ENCODE data around the gene BAK1. TPM values are rescaled to one million over a fixed set of nuclear protein-coding genes. Genes with fewer than 3 reads are reported as not detected.

Gene BAK1
- 1 to 10 TPM; 2.3 to 5.7 TPM for total RNA-seq

GRCh38 chr6:33579828-33580714 lies at the start of gene BAK1:
Gene BAK1, minus strand, starts transcription at chr6:33580276. Its CDS starts 2,672 bp downstream, at chr6:33577604.
- no peaks in the 10 kb centered on the region for H3K9me3 ChIP-seq
- ATAC-seq (peak; percentile 93), DNase-seq (peak; percentile 82 to 93 (median 92))
- H3K4me1 ChIP-seq: peaks cover 32% of the 10 kb centered on the region
- TF ChIP-seq POLR2A (IDR thresholded peaks at IDR 0.05) (peak; percentile 52 to 84 (median 80)), CTCF (IDR thresholded peaks at IDR 0.05) (peak; percentile 23 to 66 (median 52))
- intact Hi-C loops (cut with DNase I): loop anchor here (5.0 to 10.0 kb wide), 2 partner anchors 117 to 185 kb away; no protein-coding TSS in a partner anchor
- H3K36me3 ChIP-seq (replicated peaks in 1 of 2; ENCODE audit: insufficient read depth in 1 of 2, low read depth in 2 of 2): peaks cover 0 to 5% of the 10 kb centered on the region in 2 donors
- whole genome bisulfite sequencing, 2 donors: 4 to 6% methylated on average over 15 to 23 of the region's 24 CpGs
- peak within 1 kb of the TSS; percentile 54 to 90 for H3K4me3 ChIP-seq
- H3K27ac ChIP-seq: peak within 1 kb of the TSS; percentile 62 to 83 (median 81)
- no peaks in the 10 kb centered on the region for H3K27me3 ChIP-seq

GRCh38 chr6:33628401-33628964 lies 48.4 kb upstream of the BAK1 start:
- Histone ChIP-seq H3K9me3 (no peaks in the 10 kb centered on the region), H3K27me3 (no peaks in the 10 kb centered on the region), H3K27ac (no peak overlapping the region), H3K4me3 (no peak overlapping the region), H3K4me1 (peaks cover 15% of the 10 kb centered on the region), H3K36me3 (replicated peaks in 1 of 2; ENCODE audit: insufficient read depth in 1 of 2, low read depth in 2 of 2) (no peaks in the 10 kb centered on the region)
- ATAC-seq: no peak
- peak in 1 of 4 donors; percentile 19 for DNase-seq
- intact Hi-C loops (cut with DNase I): no loop called here
- no peak for TF ChIP-seq CTCF (IDR thresholded peaks at IDR 0.05)
- no peak for TF ChIP-seq POLR2A (IDR thresholded peaks at IDR 0.05)
- WGBS, 2 donors: 87 to 93% methylated on average over 5 to 7 of the region's 7 CpGs

- H3K4me3 ChIP-seq: no peak overlapping the region
- no peaks in the 10 kb centered on the region for H3K9me3 ChIP-seq
- intact Hi-C loops (cut with DNase I): no loop called here
- WGBS, 2 donors: 69 to 84% methylated on average over 5 of the region's 5 CpGs
- DNase-seq (no peak), ATAC-seq (no peak)
- no peaks in the 10 kb centered on the region for H3K27me3 ChIP-seq
- H3K4me1 ChIP-seq: peaks cover 12% of the 10 kb centered on the region
- TF ChIP-seq CTCF (IDR thresholded peaks at IDR 0.05) (no peak), POLR2A (IDR thresholded peaks at IDR 0.05) (no peak)
- H3K27ac ChIP-seq: no peak overlapping the region
- H3K36me3 ChIP-seq (replicated peaks in 1 of 2; ENCODE audit: insufficient read depth in 1 of 2, low read depth in 2 of 2): no peaks in the 10 kb centered on the region
These were observed 47.8 kb upstream of the BAK1 start for GRCh38 chr6:33627876-33628275.

- ATAC-seq: no peak
- H3K27ac ChIP-seq: no peak overlapping the region
- DNase-seq: no peak
- H3K4me3 ChIP-seq: no peak overlapping the region
- 69 to 91% methylated on average over 4 of the region's 4 CpGs for WGBS, 2 donors
- no peaks in the 10 kb centered on the region for H3K36me3 ChIP-seq (replicated peaks in 1 of 2; ENCODE audit: insufficient read depth in 1 of 2, low read depth in 2 of 2)
- no peak for TF ChIP-seq POLR2A (IDR thresholded peaks at IDR 0.05)
- TF ChIP-seq CTCF (IDR thresholded peaks at IDR 0.05): no peak
- no peaks in the 10 kb centered on the region for H3K27me3 ChIP-seq
- intact Hi-C loops (cut with DNase I): no loop called here
- H3K9me3 ChIP-seq: no peaks in the 10 kb centered on the region
- H3K4me1 ChIP-seq: peaks cover 20% of the 10 kb centered on the region
These were observed 44.8 kb upstream of the BAK1 start for GRCh38 chr6:33624856-33625255.
